Measurements from ENCODE around the gene PHACTR2.
"Not testable (repeated sequence)": the region's sequence is repeated elsewhere in the genome, so short reads cannot be mapped to it uniquely, and the experiment has no call there.

GRCh38 chr6:143666007-143666406 is 11.8 kb upstream of the PHACTR2 start:
- TF ChIP-seq CTCF (IDR thresholded peaks at IDR 0.05; ENCODE audit: insufficient read depth, low read depth, low read length); EZH2 (IDR thresholded peaks at IDR 0.05; ENCODE audit: insufficient read depth, low read length): not testable (repeated sequence)

Data from astrocyte (in vitro differentiated cells and primary cell).